Common myeloid progenitor, CD34-positive (primary cell): ENCODE data around the gene BNC2.

Experiments
- CTCF ChIA-PET: fragments of 350-600 bp; sonication (Branson Sonifier 250); formaldehyde crosslinking; loops from one replicate; lab custom pipeline; 2021; ENCODE audit warnings: antibody characterized with exemption; lab: Charles Lee
- POLR2A ChIA-PET: fragments of 350-600 bp; sonication (Branson Sonifier 250); formaldehyde crosslinking; loops from one replicate; lab custom pipeline; 2021; ENCODE audit warnings: antibody characterized with exemption; lab: Charles Lee
- DNase-seq, 3 donors: peaks; one replicate each; pipeline versions ENCODE4 v3.0.0 to v3.0.0-alpha.2; 2013
- H3K27ac ChIP-seq, 2 experiments: 1 replicate in 1 of 2; 2 replicates in 1 of 2; pipeline ENCODE4 v1.7.0; 2013; ENCODE audit warnings: inconsistent platforms in 2 of 2, low read length in 2 of 2, mild to moderate bottlenecking in 2 of 2, low read depth in 1 of 2, moderate library complexity in 1 of 2; ENCODE audit not compliant: severe bottlenecking in 2 of 2, insufficient read depth in 1 of 2, poor library complexity in 1 of 2
- H3K27me3 ChIP-seq, 5 experiments: replicated peaks in 2 of 5; 1 replicate in 3 of 5; 2 replicates in 2 of 5; pipeline versions ENCODE4 v1.6.1 to v1.7.0; 2013; ENCODE audit warnings: low read length in 4 of 5, mild to moderate bottlenecking in 2 of 5, moderate library complexity in 2 of 5, inconsistent platforms in 1 of 5; ENCODE audit not compliant: insufficient read depth in 5 of 5, control insufficient read depth in 4 of 5
- H3K36me3 ChIP-seq, 4 experiments: 1 replicate in 2 of 4; 2 replicates in 2 of 4; pipeline versions ENCODE4 v1.6.1 to v1.7.0; 2013; ENCODE audit warnings: low read length in 3 of 4, control low read depth in 1 of 4, mild to moderate bottlenecking in 1 of 4; ENCODE audit not compliant: control insufficient read depth in 4 of 4, insufficient read depth in 4 of 4
- H3K4me1 ChIP-seq, 4 experiments: 1 replicate in 3 of 4; 2 replicates in 1 of 4; pipeline versions ENCODE4 v1.6.1 to v1.7.1; 2013; ENCODE audit warnings: low read length in 3 of 4, mild to moderate bottlenecking in 3 of 4, control low read depth in 1 of 4, inconsistent platforms in 1 of 4, moderate library complexity in 1 of 4; ENCODE audit not compliant: control insufficient read depth in 4 of 4, insufficient read depth in 4 of 4; ENCODE audit errors: control extremely low read depth in 1 of 4
- H3K4me3 ChIP-seq, 7 experiments: 1 replicate in 4 of 7; 2 replicates in 3 of 7; pipeline versions ENCODE4 v1.5.1 to v1.7.0; 2013; ENCODE audit warnings: mild to moderate bottlenecking in 7 of 7, low read length in 6 of 7, moderate library complexity in 6 of 7, inconsistent platforms in 2 of 7, low read depth in 2 of 7, control low read depth in 1 of 7; ENCODE audit not compliant: insufficient read depth in 4 of 7, control insufficient read depth in 1 of 7; ENCODE audit errors: extremely low read depth in 1 of 7
- H3K9me3 ChIP-seq, 5 experiments: 1 replicate in 4 of 5; 2 replicates in 1 of 5; pipeline versions ENCODE4 v1.6.1 to v1.7.1; 2013; ENCODE audit warnings: low read length in 4 of 5, mild to moderate bottlenecking in 2 of 5, inconsistent platforms in 1 of 5, low read depth in 1 of 5, moderate library complexity in 1 of 5; ENCODE audit not compliant: control insufficient read depth in 4 of 5, insufficient read depth in 2 of 5; ENCODE audit errors: control extremely low read depth in 1 of 5
- WGBS: methylation state at CpG from one replicate; pipeline ENCODE4 v1.1.5; 2013; ENCODE audit not compliant: insufficient coverage; 5-methylcytosine and 5-hydroxymethylcytosine counted together

The BNC2 gene

DNA sequence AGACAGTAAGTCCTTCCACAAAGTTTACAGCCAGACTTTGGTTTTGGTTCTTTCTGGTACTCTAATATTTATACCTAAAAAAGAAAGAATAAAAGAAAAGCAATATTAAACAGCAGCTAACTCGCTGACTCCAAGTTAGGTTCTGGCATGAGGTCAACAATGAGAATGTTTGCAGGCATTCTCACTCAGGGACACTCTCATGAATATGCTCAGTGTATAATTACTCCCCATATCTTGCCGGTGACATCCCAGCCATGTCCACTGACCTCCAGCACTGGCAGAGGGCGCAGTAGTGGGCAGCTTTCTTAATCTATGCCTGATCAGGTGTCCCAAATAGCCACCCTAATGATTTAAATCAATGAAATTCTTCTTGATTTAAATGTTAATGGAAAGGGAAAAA lies 151.5 kb downstream of the BNC2 start:
- DNase-seq, result no peak
- Histone ChIP-seq H3K27ac (no peak overlapping the region), H3K27me3 (peaks cover 2 to 34% (median 11%) of the 10 kb centered on the region in 5 experiments), H3K4me1 (no peaks in the 10 kb centered on the region), H3K4me3 (no peak overlapping the region), H3K36me3 (no peaks in the 10 kb centered on the region), H3K9me3 (no peaks in the 10 kb centered on the region)
- CTCF ChIA-PET, result interaction anchor here (0.6 kb wide), 1 partner anchor 144 kb away, joined by 3 read pairs; no protein-coding TSS in a partner anchor
- 83% methylated on average over 1 of the region's 3 CpGs for WGBS
- POLR2A ChIA-PET, result no interaction called here

- H3K9me3 ChIP-seq, result no peaks in the 10 kb centered on the region
- POLR2A ChIA-PET, result no interaction called here
- no peak for DNase-seq
- no CpG with 5 or more reads among the region's 1 CpG for WGBS
- CTCF ChIA-PET, result no interaction called here
- H3K36me3 ChIP-seq, result no peaks in the 10 kb centered on the region
- H3K27ac ChIP-seq, result no peak overlapping the region
- H3K4me1 ChIP-seq, result no peaks in the 10 kb centered on the region
- H3K27me3 ChIP-seq, result peaks cover 2 to 30% (median 11%) of the 10 kb centered on the region in 5 experiments
- H3K4me3 ChIP-seq, result no peak overlapping the region
Measured at GRCh38 chr9:16718296-16718695, 152.2 kb downstream of the BNC2 start.

DNA sequence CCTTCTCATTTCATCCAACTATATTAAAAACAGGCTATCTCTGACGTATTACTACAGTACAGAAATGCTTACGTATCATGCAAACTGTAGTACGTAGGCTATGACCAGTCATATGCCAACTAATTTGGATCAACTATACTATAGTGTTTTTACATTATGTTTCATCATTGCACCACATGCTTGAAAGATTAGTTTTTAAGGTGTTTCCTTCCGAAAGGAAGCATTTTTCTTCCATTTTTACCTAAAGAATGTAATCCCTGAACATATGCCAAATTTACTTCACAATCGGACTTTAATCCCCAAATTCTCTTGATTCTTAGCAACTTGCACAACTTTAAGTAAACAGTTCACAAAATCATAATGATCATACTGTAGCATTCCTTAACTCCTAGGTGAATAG lies 153.9 kb downstream of the BNC2 start:
- DNase-seq, result no peak
- no peaks in the 10 kb centered on the region for H3K9me3 ChIP-seq
- 100% methylated on average over 2 of the region's 5 CpGs for WGBS
- no peaks in the 10 kb centered on the region for H3K4me1 ChIP-seq
- H3K36me3 ChIP-seq, result no peaks in the 10 kb centered on the region
- no peak overlapping the region for H3K4me3 ChIP-seq
- POLR2A ChIA-PET, result no interaction called here
- CTCF ChIA-PET, result no interaction called here
- peaks cover 2 to 22% (median 10%) of the 10 kb centered on the region in 5 experiments for H3K27me3 ChIP-seq
- no peak overlapping the region for H3K27ac ChIP-seq

- CTCF ChIA-PET, result no interaction called here
- Histone ChIP-seq H3K4me1 (no peaks in the 10 kb centered on the region), H3K27me3 (peaks cover 0 to 16% (median 3%) of the 10 kb centered on the region in 5 experiments), H3K36me3 (no peaks in the 10 kb centered on the region), H3K27ac (no peak overlapping the region), H3K4me3 (no peak overlapping the region), H3K9me3 (no peaks in the 10 kb centered on the region)
- POLR2A ChIA-PET, result no interaction called here
- 50% methylated on average over 2 of the region's 2 CpGs for WGBS
- DNase-seq, result no peak
Measured at GRCh38 chr9:16715404-16715803, 155.1 kb downstream of the BNC2 start.

DNA sequence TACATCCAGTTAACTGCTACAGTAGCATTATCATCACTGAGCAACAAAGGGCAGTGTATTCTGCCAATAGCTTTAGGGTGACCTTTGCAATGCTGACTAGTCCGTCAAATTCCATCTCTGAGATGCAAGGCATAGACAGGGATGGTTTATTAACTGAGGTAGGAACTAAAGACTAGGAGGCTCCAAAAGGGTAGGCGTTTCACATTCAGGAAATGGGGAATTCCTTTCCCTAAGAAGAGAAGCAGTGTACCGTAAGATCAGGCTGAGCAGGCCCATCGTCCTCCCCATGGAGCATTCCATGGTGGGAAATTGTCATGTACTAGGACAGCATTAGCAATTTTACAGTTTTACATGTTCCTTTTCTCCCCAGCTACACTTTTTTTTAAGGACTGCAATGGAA lies 157.7 kb downstream of the BNC2 start:
- Histone ChIP-seq H3K9me3 (no peaks in the 10 kb centered on the region), H3K36me3 (no peaks in the 10 kb centered on the region), H3K27me3 (peaks cover 0 to 15% (median 3%) of the 10 kb centered on the region in 5 experiments), H3K4me1 (no peaks in the 10 kb centered on the region), H3K4me3 (no peak overlapping the region), H3K27ac (no peak overlapping the region)
- POLR2A ChIA-PET, result no interaction called here
- CTCF ChIA-PET, result no interaction called here
- WGBS, result 94% methylated on average over 4 of the region's 4 CpGs
- no peak for DNase-seq

- POLR2A ChIA-PET, result no interaction called here
- Histone ChIP-seq H3K27me3 (peaks cover 0 to 15% (median 3%) of the 10 kb centered on the region in 5 experiments), H3K4me1 (no peaks in the 10 kb centered on the region), H3K4me3 (no peak overlapping the region), H3K36me3 (no peaks in the 10 kb centered on the region), H3K9me3 (no peaks in the 10 kb centered on the region), H3K27ac (no peak overlapping the region)
- CTCF ChIA-PET, result no interaction called here
- 39% methylated on average over 4 of the region's 8 CpGs for WGBS
- no peak for DNase-seq
Measured at GRCh38 chr9:16710888-16711287, 159.6 kb downstream of the BNC2 start.

- Histone ChIP-seq H3K27me3 (peaks cover 0 to 15% (median 3%) of the 10 kb centered on the region in 5 experiments), H3K4me1 (no peaks in the 10 kb centered on the region), H3K4me3 (no peak overlapping the region), H3K9me3 (no peaks in the 10 kb centered on the region), H3K27ac (no peak overlapping the region), H3K36me3 (no peaks in the 10 kb centered on the region)
- DNase-seq, result no peak
- POLR2A ChIA-PET, result no interaction called here
- CTCF ChIA-PET, result no interaction called here
- no CpG with 5 or more reads among the region's 2 CpGs for WGBS
Measured at GRCh38 chr9:16709924-16710323, 160.5 kb downstream of the BNC2 start.
